PFSK-1 (cell line): ENCODE results near the gene ZNF536.

Experiments used
- FOXP2 ChIP-seq: optimal IDR thresholded peaks from 2 replicates; pipeline ENCODE3; 2011; ENCODE audit warnings: borderline replicate concordance, control low read depth, inconsistent platforms; ENCODE audit not compliant: insufficient read depth; ENCODE audit errors: extremely low read length, extremely low read depth
- POLR2AphosphoS5 ChIP-seq: IDR thresholded peaks from 2 replicates; pipeline ENCODE4 v1.6.1; 2012; ENCODE audit warnings: low read depth, mild to moderate bottlenecking, control low read depth, low read length, moderate library complexity
- REST ChIP-seq, 2 experiments: IDR thresholded peaks; 2 replicates each; pipeline versions ENCODE4 v1.6.1 to v1.8.0; 2011 to 2012; ENCODE audit warnings: low read depth in 2 of 2, low read length in 2 of 2, control low read depth in 1 of 2, inconsistent platforms in 1 of 2, mild to moderate bottlenecking in 1 of 2, moderate library complexity in 1 of 2; ENCODE audit not compliant: insufficient read depth in 1 of 2
- SIN3A ChIP-seq: IDR thresholded peaks from 2 replicates; pipeline ENCODE4 v1.6.1; 2012; ENCODE audit warnings: mild to moderate bottlenecking, low read length, moderate library complexity, borderline replicate concordance; ENCODE audit not compliant: insufficient read depth
- TAF1 ChIP-seq: IDR thresholded peaks from 2 replicates; pipeline ENCODE4 v1.6.1; 2012; ENCODE audit warnings: low read length, control low read depth, borderline replicate concordance; ENCODE audit not compliant: insufficient read depth

Gene ZNF536

GRCh38 chr19:30448386-30449077, 76.3 kb downstream of the ZNF536 start:
- TF ChIP-seq REST (IDR thresholded peaks at IDR 0.05; ENCODE audit: insufficient read depth in 1 of 2, low read depth in 2 of 2, low read length in 2 of 2) (no peak), FOXP2 (no peak), TAF1 (no peak)

GRCh38 chr19:30449078-30449590, 77.0 kb downstream of the ZNF536 start:
- TF ChIP-seq FOXP2, result no peak
- TF ChIP-seq SIN3A, result no peak
- no peak for TF ChIP-seq POLR2AphosphoS5
- no peak for TF ChIP-seq TAF1
- no peak for TF ChIP-seq REST (IDR thresholded peaks at IDR 0.05; ENCODE audit: insufficient read depth in 1 of 2, low read depth in 2 of 2, low read length in 2 of 2)

DNA sequence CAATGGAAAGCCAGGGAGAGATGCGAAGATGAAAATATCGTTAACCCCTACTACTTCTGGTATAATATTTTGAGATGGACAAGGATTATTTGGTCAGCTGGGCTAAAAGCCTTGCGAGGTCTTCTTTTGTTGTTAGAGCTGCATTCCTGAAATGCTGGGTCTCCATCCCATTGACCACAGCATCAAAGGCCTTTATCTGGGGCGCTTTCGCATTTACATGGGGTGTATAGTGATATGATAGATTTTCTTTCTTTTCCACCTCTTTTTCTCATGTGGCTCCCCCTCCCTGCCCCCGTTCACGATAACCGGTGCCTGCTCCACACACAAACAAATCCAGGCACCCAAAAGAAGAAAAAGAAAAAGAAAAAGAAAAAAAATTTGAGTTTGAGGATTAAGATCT, 77.5 kb downstream of the ZNF536 start:
- no peak for TF ChIP-seq TAF1
- no peak for TF ChIP-seq SIN3A
- TF ChIP-seq FOXP2, result no peak
- no peak for TF ChIP-seq POLR2AphosphoS5
- TF ChIP-seq REST (IDR thresholded peaks at IDR 0.05; ENCODE audit: insufficient read depth in 1 of 2, low read depth in 2 of 2, low read length in 2 of 2), result no peak

GRCh38 chr19:30450100-30450499, 77.9 kb downstream of the ZNF536 start:
- TF ChIP-seq REST (IDR thresholded peaks at IDR 0.05; ENCODE audit: insufficient read depth in 1 of 2, low read depth in 2 of 2, low read length in 2 of 2), result no peak

- TF ChIP-seq REST (IDR thresholded peaks at IDR 0.05; ENCODE audit: insufficient read depth in 1 of 2, low read depth in 2 of 2, low read length in 2 of 2) (no peak), TAF1 (no peak)
These were observed 78.7 kb downstream of the ZNF536 start for GRCh38 chr19:30450835-30451321.
